Liver (tissue), 3 donors: Measurements from ENCODE around the gene RPS6KA2.

Source experiments
- GABPA ChIP-seq, 2 donors: IDR thresholded peaks in 1 of 2; conservative IDR thresholded peaks in 1 of 2; 2 replicates each; pipeline ENCODE4 v1.6.1; 2016; ENCODE audit warnings: antibody characterized with exemption in 2 of 2, mild to moderate bottlenecking in 1 of 2, moderate library complexity in 1 of 2
- SP1 ChIP-seq: IDR thresholded peaks from 2 replicates; pipeline ENCODE4 v1.6.1; 2018; ENCODE audit warnings: antibody characterized with exemption, mild to moderate bottlenecking
- YY1 ChIP-seq: IDR thresholded peaks from 2 replicates; pipeline ENCODE4 v1.6.1; 2016; ENCODE audit warnings: antibody characterized with exemption, mild to moderate bottlenecking
- TF ChIP-seq, protein P1 (sequence below): fragments of 150-350 bp; IDR thresholded peaks from 2 replicates; pipeline ENCODE4 v1.5.1; 2017; ENCODE audit warnings: improper control_type of control experiment, low read depth, low read length; ENCODE audit not compliant: missing input control
- TF ChIP-seq, protein P2 (sequence below): IDR thresholded peaks from 2 replicates; pipeline ENCODE4 v1.6.1; 2016; ENCODE audit warnings: antibody characterized with exemption, mild to moderate bottlenecking
- TF ChIP-seq, protein P3 (sequence below): IDR thresholded peaks from 2 replicates; pipeline ENCODE4 v1.6.1; 2016; ENCODE audit warnings: antibody characterized with exemption
- donor health status: healthy.
- donor health status: healthy.

DNA sequence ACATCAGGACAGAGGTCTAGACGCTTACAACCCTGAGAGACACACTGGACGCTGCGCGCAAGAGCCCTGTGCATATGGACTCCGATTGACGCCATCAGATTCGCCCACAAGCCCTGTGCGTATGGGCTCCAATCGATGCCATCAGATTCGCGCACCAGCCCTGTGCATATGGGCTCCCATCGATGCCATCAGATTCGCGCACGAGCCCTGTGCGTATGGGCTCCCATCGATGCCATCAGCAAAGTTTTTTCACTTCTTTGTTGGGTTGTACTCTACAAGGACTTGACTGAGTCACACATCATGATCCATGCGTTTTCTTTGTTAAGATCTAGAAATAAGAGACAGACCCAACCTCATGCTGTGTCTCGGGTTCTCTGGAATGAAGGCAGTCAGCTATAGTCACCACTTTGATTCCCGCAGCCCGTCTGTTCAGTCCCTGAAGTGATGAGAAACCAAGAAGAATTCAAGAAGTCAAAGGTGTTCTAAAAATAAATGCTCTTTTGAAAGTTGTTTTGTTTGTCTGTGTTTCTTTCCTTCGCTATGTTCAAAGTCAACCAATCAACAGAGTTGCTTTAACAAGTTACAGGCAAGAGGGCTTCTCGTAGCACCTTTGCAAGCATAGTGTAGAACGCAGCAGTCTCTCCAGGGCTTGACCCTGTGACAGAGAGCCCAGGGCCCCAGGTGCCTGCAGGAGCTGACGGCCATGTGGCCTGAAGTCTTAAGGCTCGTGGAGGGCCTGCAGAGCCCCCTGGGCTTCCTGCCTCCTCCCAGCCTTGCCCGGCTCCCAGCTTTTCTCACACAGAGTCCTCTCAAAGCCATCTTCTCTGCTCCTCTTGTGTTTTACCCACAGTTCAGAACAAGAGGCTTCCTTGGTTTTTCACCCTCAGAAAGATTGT is 7.9 kb downstream of the RPS6KA2 start:
- TF ChIP-seq YY1 (no peak), GABPA (IDR thresholded peaks at IDR 0.05 in 1 of 2, conservative IDR thresholded peaks at IDR 0.05 in 1 of 2) (no peak), SP1 (no peak)
- TF ChIP-seq, protein P1, sequence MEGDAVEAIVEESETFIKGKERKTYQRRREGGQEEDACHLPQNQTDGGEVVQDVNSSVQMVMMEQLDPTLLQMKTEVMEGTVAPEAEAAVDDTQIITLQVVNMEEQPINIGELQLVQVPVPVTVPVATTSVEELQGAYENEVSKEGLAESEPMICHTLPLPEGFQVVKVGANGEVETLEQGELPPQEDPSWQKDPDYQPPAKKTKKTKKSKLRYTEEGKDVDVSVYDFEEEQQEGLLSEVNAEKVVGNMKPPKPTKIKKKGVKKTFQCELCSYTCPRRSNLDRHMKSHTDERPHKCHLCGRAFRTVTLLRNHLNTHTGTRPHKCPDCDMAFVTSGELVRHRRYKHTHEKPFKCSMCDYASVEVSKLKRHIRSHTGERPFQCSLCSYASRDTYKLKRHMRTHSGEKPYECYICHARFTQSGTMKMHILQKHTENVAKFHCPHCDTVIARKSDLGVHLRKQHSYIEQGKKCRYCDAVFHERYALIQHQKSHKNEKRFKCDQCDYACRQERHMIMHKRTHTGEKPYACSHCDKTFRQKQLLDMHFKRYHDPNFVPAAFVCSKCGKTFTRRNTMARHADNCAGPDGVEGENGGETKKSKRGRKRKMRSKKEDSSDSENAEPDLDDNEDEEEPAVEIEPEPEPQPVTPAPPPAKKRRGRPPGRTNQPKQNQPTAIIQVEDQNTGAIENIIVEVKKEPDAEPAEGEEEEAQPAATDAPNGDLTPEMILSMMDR = no peak
- TF ChIP-seq, protein P2, sequence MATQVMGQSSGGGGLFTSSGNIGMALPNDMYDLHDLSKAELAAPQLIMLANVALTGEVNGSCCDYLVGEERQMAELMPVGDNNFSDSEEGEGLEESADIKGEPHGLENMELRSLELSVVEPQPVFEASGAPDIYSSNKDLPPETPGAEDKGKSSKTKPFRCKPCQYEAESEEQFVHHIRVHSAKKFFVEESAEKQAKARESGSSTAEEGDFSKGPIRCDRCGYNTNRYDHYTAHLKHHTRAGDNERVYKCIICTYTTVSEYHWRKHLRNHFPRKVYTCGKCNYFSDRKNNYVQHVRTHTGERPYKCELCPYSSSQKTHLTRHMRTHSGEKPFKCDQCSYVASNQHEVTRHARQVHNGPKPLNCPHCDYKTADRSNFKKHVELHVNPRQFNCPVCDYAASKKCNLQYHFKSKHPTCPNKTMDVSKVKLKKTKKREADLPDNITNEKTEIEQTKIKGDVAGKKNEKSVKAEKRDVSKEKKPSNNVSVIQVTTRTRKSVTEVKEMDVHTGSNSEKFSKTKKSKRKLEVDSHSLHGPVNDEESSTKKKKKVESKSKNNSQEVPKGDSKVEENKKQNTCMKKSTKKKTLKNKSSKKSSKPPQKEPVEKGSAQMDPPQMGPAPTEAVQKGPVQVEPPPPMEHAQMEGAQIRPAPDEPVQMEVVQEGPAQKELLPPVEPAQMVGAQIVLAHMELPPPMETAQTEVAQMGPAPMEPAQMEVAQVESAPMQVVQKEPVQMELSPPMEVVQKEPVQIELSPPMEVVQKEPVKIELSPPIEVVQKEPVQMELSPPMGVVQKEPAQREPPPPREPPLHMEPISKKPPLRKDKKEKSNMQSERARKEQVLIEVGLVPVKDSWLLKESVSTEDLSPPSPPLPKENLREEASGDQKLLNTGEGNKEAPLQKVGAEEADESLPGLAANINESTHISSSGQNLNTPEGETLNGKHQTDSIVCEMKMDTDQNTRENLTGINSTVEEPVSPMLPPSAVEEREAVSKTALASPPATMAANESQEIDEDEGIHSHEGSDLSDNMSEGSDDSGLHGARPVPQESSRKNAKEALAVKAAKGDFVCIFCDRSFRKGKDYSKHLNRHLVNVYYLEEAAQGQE = no peak
- TF ChIP-seq, protein P3, sequence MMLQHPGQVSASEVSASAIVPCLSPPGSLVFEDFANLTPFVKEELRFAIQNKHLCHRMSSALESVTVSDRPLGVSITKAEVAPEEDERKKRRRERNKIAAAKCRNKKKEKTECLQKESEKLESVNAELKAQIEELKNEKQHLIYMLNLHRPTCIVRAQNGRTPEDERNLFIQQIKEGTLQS = no peak
